Esophagus squamous epithelium (tissue), 5 donors: Measurements from ENCODE around the gene NMU. TPM values are rescaled to one million over a fixed set of nuclear protein-coding genes. Genes with fewer than 3 reads are reported as not detected.
A peak's percentile ranks its signal among the peaks of the same experiment; 100 is the strongest.

ENCODE experiments used
- DNase-seq: peaks from one replicate; lab custom pipeline; 2025; lab: John Stamatoyannopoulos, UW
- H3K27ac ChIP-seq, 4 donors: fragments of 200-600 bp; sonication (generic); one replicate each; pipeline ENCODE4 v1.5.1; 2016 to 2019; ENCODE audit warnings: mild to moderate bottlenecking in 1 of 4
- H3K27me3 ChIP-seq, 4 donors: fragments of 200-600 bp; sonication (generic); 1 replicate in 3 of 4; 2 replicates in 1 of 4; pipeline versions ENCODE4 v1.5.1 to v1.6.0; 2017 to 2021; ENCODE audit warnings: antibody characterized with exemption in 1 of 4
- H3K36me3 ChIP-seq, 3 donors: fragments of 200-600 bp; sonication (generic); one replicate each; pipeline ENCODE4 v1.5.1; 2016 to 2019
- H3K4me1 ChIP-seq, 3 donors: fragments of 200-600 bp; sonication (generic); one replicate each; pipeline ENCODE4 v1.5.1; 2017 to 2019
- H3K4me3 ChIP-seq, 4 donors: fragments of 200-600 bp; sonication (generic); 1 replicate in 3 of 4; 2 replicates in 1 of 4; pipeline ENCODE4 v1.5.1; 2016 to 2019; ENCODE audit warnings: mild to moderate bottlenecking in 2 of 4, moderate library complexity in 1 of 4
- H3K9me3 ChIP-seq, 3 donors: fragments of 200-600 bp; sonication (generic); one replicate each; pipeline ENCODE4 v1.5.1; 2016 to 2019
- CTCF ChIP-seq, 6 experiments: fragments of 450-650 bp in 4 of 6; fragments of 200-600 bp in 2 of 6; sonication (generic) in 2 of 6; IDR thresholded peaks; one replicate each; pipeline ENCODE4 v1.5.1; 2016 to 2019; ENCODE audit warnings: antibody characterized with exemption in 6 of 6, mild to moderate bottlenecking in 4 of 6, moderate library complexity in 4 of 6
- POLR2A ChIP-seq, 4 donors: fragments of 450-650 bp; IDR thresholded peaks; one replicate each; pipeline ENCODE4 v1.6.1; 2017; ENCODE audit warnings: antibody characterized with exemption in 4 of 4, mild to moderate bottlenecking in 4 of 4, moderate library complexity in 3 of 4
- WGBS, 2 donors: methylation state at CpG; one replicate each; pipeline ENCODE4 v1.1.5; 2018; 5-methylcytosine and 5-hydroxymethylcytosine counted together
- intact Hi-C: fragments of 100-400 bp; cut with DNase I; formaldehyde crosslinking; loops from one replicate; pipeline ENCODE4 v1.15.0; 2022
- total RNA-seq, 4 donors: library from RNA; depleted of rRNA; stranded (reverse); fragments of >200 nt; gene quantifications; one replicate each; pipeline ENCODE4 v1.1.0, GENCODE V29; 2016
- donor health status: DM: yes; HTN: yes; CAD: no.

The NMU gene
- total RNA-seq, 4 donors from 2014 or later: 110 to 137 (median 116) TPM

- H3K27me3 ChIP-seq: no peaks in the 10 kb centered on the region
- no peak for DNase-seq
- 51 to 69% methylated on average over 4 to 5 of the region's 5 CpGs for WGBS, 2 donors
- H3K4me3 ChIP-seq: no peak overlapping the region
- no peak overlapping the region for H3K27ac ChIP-seq
- TF ChIP-seq CTCF (IDR thresholded peaks at IDR 0.05): no peak
- no peaks in the 10 kb centered on the region for H3K36me3 ChIP-seq
- intact Hi-C loops: no loop called here
- no peaks in the 10 kb centered on the region for H3K9me3 ChIP-seq
- no peaks in the 10 kb centered on the region for H3K4me1 ChIP-seq
Measured at GRCh38 chr4:55650483-55650882, 14.4 kb upstream of the NMU start.

GRCh38 chr4:55637272-55637820, 1.2 kb upstream of the NMU start:
- WGBS, 2 donors: 29 to 41% methylated on average over 7 to 10 of the region's 12 CpGs
- H3K27ac ChIP-seq: no peak overlapping the region
- no peaks in the 10 kb centered on the region for H3K36me3 ChIP-seq
- H3K9me3 ChIP-seq: no peaks in the 10 kb centered on the region
- H3K4me3 ChIP-seq: no peak overlapping the region
- DNase-seq: no peak
- intact Hi-C loops: no loop called here
- no peak for TF ChIP-seq POLR2A (IDR thresholded peaks at IDR 0.05)
- TF ChIP-seq CTCF (IDR thresholded peaks at IDR 0.05): no peak
- H3K4me1 ChIP-seq: peaks cover 0 to 44% (median 5%) of the 10 kb centered on the region in 3 donors
- peaks cover 0 to 46% (median 2%) of the 10 kb centered on the region in 4 donors for H3K27me3 ChIP-seq

GRCh38 chr4:55636656-55636999, 530 bp upstream of the NMU start:
- no peak for TF ChIP-seq POLR2A (IDR thresholded peaks at IDR 0.05)
- TF ChIP-seq CTCF (IDR thresholded peaks at IDR 0.05): no peak
- no peak for DNase-seq
- intact Hi-C loops: no loop called here
- Histone ChIP-seq H3K9me3 (no peaks in the 10 kb centered on the region), H3K27me3 (peaks cover 0 to 46% (median 2%) of the 10 kb centered on the region in 4 donors), H3K27ac (peak overlapping the region in 3 of 4 donors; percentile 73 to 83 (median 75)), H3K4me1 (peaks cover 0 to 44% (median 5%) of the 10 kb centered on the region in 3 donors), H3K36me3 (no peaks in the 10 kb centered on the region), H3K4me3 (peak overlapping the region; percentile 53 to 73 (median 59))
- WGBS, 2 donors: 18 to 19% methylated on average over 6 to 7 of the region's 7 CpGs

- no peak for DNase-seq
- Histone ChIP-seq H3K36me3 (no peaks in the 10 kb centered on the region), H3K27me3 (peaks cover 0 to 46% (median 2%) of the 10 kb centered on the region in 4 donors), H3K4me3 (peak overlapping the region; percentile 53 to 73 (median 59)), H3K4me1 (peaks cover 0 to 44% (median 5%) of the 10 kb centered on the region in 3 donors), H3K9me3 (no peaks in the 10 kb centered on the region), H3K27ac (peak overlapping the region in 3 of 4 donors; percentile 73 to 83 (median 75))
- no peak for TF ChIP-seq CTCF (IDR thresholded peaks at IDR 0.05)
- no peak for TF ChIP-seq POLR2A (IDR thresholded peaks at IDR 0.05)
- intact Hi-C loops: no loop called here
- 0 to 5% methylated on average over 11 of the region's 11 CpGs for WGBS, 2 donors
Measured at GRCh38 chr4:55635282-55635681, 816 bp downstream of the NMU start.

- H3K27ac ChIP-seq: peak overlapping the region in 3 of 4 donors; percentile 73 to 83 (median 75)
- intact Hi-C loops: no loop called here
- H3K4me1 ChIP-seq: peaks cover 0 to 44% (median 5%) of the 10 kb centered on the region in 3 donors
- no peak for TF ChIP-seq POLR2A (IDR thresholded peaks at IDR 0.05)
- peaks cover 0 to 46% (median 2%) of the 10 kb centered on the region in 4 donors for H3K27me3 ChIP-seq
- H3K36me3 ChIP-seq: no peaks in the 10 kb centered on the region
- H3K4me3 ChIP-seq: peak overlapping the region; percentile 53 to 73 (median 59)
- H3K9me3 ChIP-seq: no peaks in the 10 kb centered on the region
- DNase-seq: no peak
- WGBS, 2 donors: 24 to 33% methylated on average over 3 of the region's 3 CpGs
Measured at GRCh38 chr4:55634417-55635128, 1.5 kb downstream of the NMU start.
